Skin of body (tissue), 2 donors: ENCODE data around the gene ID2. TPM values are rescaled to one million over a fixed set of nuclear protein-coding genes. Genes with fewer than 3 reads are reported as not detected.

Source experiments
- DNase-seq: peaks from one replicate; lab custom pipeline; 2025; lab: John Stamatoyannopoulos, UW
- total RNA-seq: library from RNA; depleted of rRNA; stranded (reverse); fragments of >200 nt; gene quantifications from one replicate; pipeline ENCODE4 v1.2.3, GENCODE V29; 2014

Gene ID2, protein sequence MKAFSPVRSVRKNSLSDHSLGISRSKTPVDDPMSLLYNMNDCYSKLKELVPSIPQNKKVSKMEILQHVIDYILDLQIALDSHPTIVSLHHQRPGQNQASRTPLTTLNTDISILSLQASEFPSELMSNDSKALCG
- 122 TPM for total RNA-seq

DNA sequence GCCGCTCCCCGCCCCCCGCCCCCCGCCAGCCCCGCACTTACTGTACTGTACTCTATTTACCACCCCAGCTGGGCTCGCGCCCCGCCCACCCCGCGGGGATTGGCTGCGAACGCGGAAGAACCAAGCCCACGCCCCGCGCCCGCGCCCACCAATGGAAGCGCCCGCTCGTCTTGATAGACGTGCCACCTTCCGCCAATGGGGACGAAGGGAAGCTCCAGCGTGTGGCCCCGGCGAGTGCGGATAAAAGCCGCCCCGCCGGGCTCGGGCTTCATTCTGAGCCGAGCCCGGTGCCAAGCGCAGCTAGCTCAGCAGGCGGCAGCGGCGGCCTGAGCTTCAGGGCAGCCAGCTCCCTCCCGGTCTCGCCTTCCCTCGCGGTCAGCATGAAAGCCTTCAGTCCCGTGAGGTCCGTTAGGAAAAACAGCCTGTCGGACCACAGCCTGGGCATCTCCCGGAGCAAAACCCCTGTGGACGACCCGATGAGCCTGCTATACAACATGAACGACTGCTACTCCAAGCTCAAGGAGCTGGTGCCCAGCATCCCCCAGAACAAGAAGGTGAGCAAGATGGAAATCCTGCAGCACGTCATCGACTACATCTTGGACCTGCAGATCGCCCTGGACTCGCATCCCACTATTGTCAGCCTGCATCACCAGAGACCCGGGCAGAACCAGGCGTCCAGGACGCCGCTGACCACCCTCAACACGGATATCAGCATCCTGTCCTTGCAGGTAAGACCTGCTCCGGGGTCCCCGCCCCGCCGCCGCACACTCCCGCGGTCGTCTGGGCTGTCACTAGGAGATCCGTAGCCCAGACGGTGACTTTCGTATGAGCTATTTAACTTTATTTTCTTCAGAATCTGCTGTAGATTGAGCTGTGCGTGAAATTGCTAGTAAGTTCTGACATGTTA lies at the start of gene ID2:
ID2 (plus strand) TSS at position 271 of the 907 bp plus-strand sequence; CDS start at position 381, 110 bp downstream.
- peak; percentile 98 for DNase-seq

- DNase-seq: no peak
These were observed 49.1 kb upstream of the ID2 start for GRCh38 chr2:8632755-8633154.

- no peak for DNase-seq
These were observed 48.6 kb upstream of the ID2 start for GRCh38 chr2:8633186-8633734.

- DNase-seq: no peak
These were observed 48.0 kb upstream of the ID2 start for GRCh38 chr2:8633735-8634313.

- no peak for DNase-seq
These were observed 47.2 kb upstream of the ID2 start for GRCh38 chr2:8634466-8635172.

DNA sequence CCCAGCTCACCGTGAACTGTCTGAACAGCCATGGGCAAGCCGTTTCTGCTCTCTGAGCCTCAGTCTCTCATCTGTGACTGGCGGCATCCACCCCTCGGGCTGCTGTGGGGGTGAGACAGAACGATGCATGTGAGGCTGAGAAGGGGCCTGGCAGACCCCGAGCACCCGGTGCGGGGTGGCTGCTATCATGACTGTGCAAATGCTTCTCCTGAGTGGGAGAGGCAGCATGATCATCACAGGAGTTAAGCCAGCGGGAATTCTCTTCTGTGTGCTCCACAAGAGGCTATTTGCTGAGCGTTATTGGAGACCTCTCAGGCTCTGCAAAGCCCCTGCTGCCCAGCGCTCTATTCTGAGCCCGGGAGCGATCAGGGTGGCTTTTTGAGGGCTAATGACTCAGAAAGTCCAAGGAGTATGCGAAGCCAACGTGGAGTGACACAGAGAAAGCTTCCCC lies 45.8 kb upstream of the ID2 start:
- no peak for DNase-seq

DNA sequence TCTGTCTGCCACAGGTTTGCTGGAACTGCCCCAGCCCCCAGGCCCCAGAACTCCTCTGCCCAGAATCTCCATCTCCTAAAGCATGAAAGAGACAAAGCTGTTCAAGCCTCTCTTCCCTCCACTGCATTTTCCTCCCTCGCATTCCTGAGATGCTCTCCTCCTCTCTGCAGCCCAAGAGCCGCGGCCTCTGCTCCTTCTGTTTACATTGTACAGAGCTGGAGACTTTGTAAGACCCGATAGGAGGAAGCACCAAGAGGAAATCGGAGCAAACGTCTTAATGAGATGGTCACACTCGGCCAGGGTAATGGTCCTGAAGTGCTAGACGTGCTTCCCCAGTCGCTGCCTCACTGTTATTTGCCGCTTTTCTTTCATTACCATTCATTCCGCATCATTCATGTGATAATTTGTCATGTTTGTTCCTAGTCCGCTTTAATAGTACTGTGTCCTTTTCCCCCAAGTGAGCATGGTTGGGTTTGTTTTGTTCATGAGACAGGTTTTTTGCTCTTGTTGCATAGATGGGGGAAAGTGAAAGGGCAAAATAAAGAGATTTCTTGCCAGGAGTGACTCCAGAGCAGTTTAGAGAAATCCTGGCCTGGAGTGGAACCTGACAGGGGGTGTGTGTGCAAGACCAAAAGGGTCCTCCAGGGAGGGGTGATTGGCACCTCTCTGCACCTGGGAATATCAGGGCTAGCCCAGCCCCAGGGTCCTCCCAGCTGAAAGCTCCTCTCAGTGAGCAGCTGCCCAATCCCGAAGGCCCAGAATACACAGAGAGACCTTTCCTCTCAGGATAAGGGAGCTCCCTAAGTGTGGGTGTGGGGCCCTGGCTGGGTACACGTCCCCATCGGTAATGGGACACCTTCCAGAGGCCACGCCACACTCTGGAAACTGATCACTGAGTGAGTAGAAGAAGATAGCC lies 44.9 kb upstream of the ID2 start:
- DNase-seq: no peak

- no peak for DNase-seq
These were observed 43.5 kb upstream of the ID2 start for GRCh38 chr2:8638327-8638726.

GRCh38 chr2:8639122-8639635 lies 42.7 kb upstream of the ID2 start:
- DNase-seq: no peak

- DNase-seq: no peak
These were observed 41.4 kb upstream of the ID2 start for GRCh38 chr2:8640498-8640897.

DNA sequence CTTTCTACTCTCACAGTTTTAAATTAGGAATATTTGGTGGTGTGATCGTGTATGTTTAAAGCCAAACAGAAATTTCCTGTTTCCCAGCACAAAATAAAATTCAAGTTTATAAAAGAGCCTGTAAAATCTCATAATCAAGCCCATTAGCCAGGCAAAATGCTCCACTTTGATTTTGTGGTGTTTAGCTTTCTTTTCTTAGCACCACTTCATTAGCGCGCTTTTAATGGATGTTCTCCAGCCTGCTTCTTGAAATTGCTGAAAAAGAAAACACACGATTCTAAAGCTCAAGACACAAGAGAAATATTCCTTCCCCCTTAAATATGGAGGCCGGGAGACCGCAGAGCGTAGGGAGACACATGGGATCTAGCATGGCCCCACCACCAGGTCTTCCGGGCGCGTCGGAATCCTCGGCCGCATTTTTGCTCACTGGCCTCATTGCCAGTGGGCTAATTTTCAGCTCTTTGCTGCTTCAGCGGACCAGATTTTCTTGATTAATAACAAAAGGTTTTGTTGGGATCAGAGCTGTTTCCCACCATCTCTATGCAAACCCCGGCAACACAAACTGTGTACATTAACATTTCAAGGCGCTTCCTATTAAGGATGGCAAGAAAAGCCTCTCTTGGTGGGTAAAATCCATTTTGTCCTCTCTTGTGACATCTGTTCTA lies 40.4 kb upstream of the ID2 start:
- peak; percentile 59 for DNase-seq

- DNase-seq: no peak
These were observed 39.3 kb upstream of the ID2 start for GRCh38 chr2:8642366-8643068.

DNA sequence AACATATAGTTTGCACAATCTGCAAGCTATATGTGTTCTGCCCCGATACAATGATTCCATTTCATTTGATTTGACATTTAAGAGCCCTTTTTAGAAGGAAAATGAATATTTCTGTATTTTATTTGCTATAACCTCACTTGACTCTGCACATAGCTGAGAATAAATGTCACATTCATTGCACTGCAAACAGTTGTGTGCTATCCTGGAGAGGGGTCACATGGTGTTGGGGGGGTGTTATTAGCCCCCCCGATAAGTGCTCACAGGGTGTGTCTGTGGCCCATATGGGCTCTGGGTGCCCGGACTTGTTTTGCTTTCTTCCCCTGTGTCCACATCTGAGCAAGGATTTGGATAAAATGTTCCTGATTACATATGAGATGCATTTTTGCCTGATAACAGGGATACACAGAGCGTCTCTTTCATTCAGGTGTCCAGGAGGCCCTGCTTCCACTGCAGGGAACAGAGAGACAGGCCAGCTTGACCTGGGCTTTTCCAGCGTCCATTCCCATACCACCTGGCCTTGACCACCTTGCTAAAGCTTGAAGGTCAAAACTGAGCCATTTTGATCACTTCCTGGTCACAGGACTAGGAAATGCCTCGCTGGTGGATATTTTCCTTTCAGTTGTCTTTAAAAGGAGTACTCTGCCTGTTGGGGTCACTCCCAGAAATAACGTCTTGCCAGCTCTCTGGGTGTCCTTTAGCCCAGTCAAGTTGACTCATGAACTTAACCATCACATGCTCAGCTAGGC lies 38.4 kb upstream of the ID2 start:
- DNase-seq: no peak

- no peak for DNase-seq
These were observed 37.9 kb upstream of the ID2 start for GRCh38 chr2:8643996-8644356.

DNA sequence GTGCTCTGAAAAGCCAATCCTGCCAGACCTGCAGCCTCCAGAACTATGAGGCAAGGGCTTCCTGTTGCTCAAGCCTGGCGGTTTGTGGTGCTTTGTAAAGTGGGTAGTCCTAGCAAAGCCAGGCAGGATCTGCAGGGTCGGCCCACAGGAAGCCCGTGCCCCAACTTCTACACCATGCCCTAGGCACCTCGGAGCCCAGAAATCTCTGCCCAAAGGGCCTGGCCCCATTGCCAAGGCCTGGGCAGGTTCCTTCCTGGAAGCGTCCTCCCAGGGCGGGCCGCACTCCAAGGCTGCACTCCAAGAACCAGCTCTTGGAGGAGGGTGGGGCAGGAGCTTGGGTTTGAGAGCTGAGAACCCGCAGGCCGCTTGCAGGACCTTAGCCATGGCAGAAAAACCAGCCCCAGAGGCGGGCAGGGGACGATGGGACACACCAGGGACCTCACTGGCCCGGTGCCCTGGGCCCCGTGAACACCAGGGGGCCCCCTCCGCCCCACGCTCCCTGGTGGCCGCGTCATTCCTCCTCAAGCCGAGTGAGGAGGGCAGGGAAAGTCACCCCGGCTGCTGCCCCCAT lies 37.2 kb upstream of the ID2 start:
- DNase-seq: no peak

GRCh38 chr2:8645176-8645831 lies 36.6 kb upstream of the ID2 start:
- DNase-seq: no peak

DNA sequence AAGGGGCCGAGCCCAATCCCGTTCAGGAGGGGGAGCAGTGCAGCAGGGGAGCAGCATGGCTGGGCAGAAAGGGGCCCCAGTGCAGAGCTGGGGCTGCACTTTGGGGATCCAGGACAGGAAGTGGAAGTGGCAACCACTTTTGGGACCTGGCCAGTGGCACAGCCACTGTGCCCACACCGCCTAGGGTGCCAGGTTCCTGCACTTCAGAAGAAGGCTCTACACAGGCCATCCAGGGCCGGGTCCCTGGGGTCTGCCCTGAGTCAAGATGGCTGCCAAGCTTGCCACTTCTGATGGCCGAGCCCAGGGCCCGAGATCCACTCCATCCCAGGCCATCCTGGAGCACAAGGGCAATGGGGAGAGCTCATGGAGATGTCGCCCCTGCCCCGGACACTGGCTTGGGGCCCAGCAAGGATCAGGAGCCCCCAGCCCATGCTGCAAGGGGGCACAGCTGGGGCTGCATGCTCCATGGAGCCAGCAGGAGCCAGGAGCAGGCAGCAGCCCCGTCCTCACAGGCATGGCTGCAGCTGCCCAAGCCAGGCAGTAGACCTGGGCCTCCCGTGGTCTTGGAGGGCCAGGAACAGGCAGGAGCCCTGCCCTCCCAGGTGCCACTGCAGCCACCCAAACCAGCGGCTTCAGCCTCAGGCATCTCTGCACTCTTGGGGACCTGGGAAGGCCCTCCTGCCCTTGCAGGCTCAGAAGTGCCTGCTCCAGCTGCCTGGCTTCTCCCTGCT lies 35.0 kb upstream of the ID2 start:
- DNase-seq: no peak
